Measurements from ENCODE around the gene SSC4D. TPM values are rescaled to one million over a fixed set of nuclear protein-coding genes. Genes with fewer than 3 reads are reported as not detected.
A peak's percentile ranks its signal among the peaks of the same experiment; 100 is the strongest.

SSC4D gene
- total RNA-seq, 1 experiment from 2014 or later = 14.8 TPM

GRCh38 chr7:76428868-76429805, 19.6 kb upstream of the SSC4D start:
- H3K4me1 ChIP-seq (ENCODE audit: insufficient read depth, low read length) = no peaks in the 10 kb centered on the region; the same call in 1 of the 2 replicates
- no peak overlapping the region for H4K8ac ChIP-seq (replicated peaks; ENCODE audit: insufficient read length, low read depth, low read length)
- H3K9me3 Mint-ChIP-seq = no peaks in the 10 kb centered on the region
- no peak overlapping the region for H3K23ac ChIP-seq (ENCODE audit: insufficient read length, low read depth, low read length)
- peak; percentile 41 for DNase-seq
- H3K23me2 ChIP-seq (ENCODE audit: insufficient read length, low read depth, low read length, poor library complexity, severe bottlenecking) = no peaks in the 10 kb centered on the region
- H3K9me3 ChIP-seq (ENCODE audit: control insufficient read depth, low read depth, low read length) = no peaks in the 10 kb centered on the region
- H4K91ac ChIP-seq (ENCODE audit: insufficient read length, low read depth, low read length) = no peak overlapping the region
- no peak overlapping the region for H2BK12ac ChIP-seq (ENCODE audit: insufficient read length, low read depth, low read length)
- H3K79me1 ChIP-seq (ENCODE audit: insufficient read depth, low read depth, low read length, poor library complexity, severe bottlenecking) = no peaks in the 10 kb centered on the region
- H3K14ac ChIP-seq (ENCODE audit: insufficient read depth, low read length) = no peak overlapping the region
- H3K4me2 ChIP-seq (ENCODE audit: insufficient read depth, insufficient read length, low read length) = no peak overlapping the region
- H4K5ac ChIP-seq (ENCODE audit: insufficient read length, low read depth, low read length) = no peak overlapping the region
- no peak overlapping the region for H2BK20ac ChIP-seq (ENCODE audit: low read depth, low read length, poor library complexity, severe bottlenecking)
- no peaks in the 10 kb centered on the region; a peak in 1 of 7 replicates for H3K36me3 Mint-ChIP-seq (ENCODE audit: insufficient read depth in 1 of 3, low read depth in 3 of 3)
- H3K27me3 ChIP-seq (ENCODE audit: insufficient read depth, low read length) = no peaks in the 10 kb centered on the region
- no peaks in the 10 kb centered on the region for H4K20me1 ChIP-seq (ENCODE audit: control insufficient read depth, insufficient read depth, insufficient read length)
- H2AK5ac ChIP-seq (ENCODE audit: insufficient read length, low read length) = no peak overlapping the region
- no peak overlapping the region for H2BK120ac ChIP-seq (ENCODE audit: low read depth, low read length, poor library complexity, severe bottlenecking)
- H3K4ac ChIP-seq (ENCODE audit: low read depth, low read length) = no peak overlapping the region
- H3K27me3 Mint-ChIP-seq (ENCODE audit: low read depth) = no peaks in the 10 kb centered on the region; the same call in 1 of the 2 replicates
- H2BK15ac ChIP-seq (ENCODE audit: low read depth, low read length) = no peak overlapping the region
- H3K4me1 Mint-ChIP-seq = peaks cover 9 to 14% of the 10 kb centered on the region in 2 experiments
- no CpG with 5 or more reads among the region's 18 CpGs for WGBS (ENCODE audit: extremely low coverage, insufficient read length, low lambda C conversion rate)
- H3K9ac ChIP-seq (ENCODE audit: extremely low read depth, insufficient read length, low read length) = no peak overlapping the region
- H3K56ac ChIP-seq (ENCODE audit: insufficient read length, low read depth, low read length) = no peak overlapping the region
- no peak for TF ChIP-seq CTCF (conservative IDR thresholded peaks at IDR 0.05)
- H3K27ac Mint-ChIP-seq = peak overlapping the region; percentile 17 to 44 (median 33); a peak in 3 of 7 replicates
- H2AFZ ChIP-seq (ENCODE audit: low read length) = no peak overlapping the region
- H3K18ac ChIP-seq (ENCODE audit: insufficient read length, low read depth, low read length) = no peak overlapping the region
- H3K79me2 ChIP-seq (ENCODE audit: insufficient read depth, low read length) = no peaks in the 10 kb centered on the region
- 0 out of 5 replicates have a peak overlapping the region, but pooled peaks of 1 of the 2 experiments have one; percentile 19 for H3K4me3 Mint-ChIP-seq
- no peak overlapping the region for H2BK5ac ChIP-seq (ENCODE audit: insufficient read length, low read length)
- H3T11ph ChIP-seq (ENCODE audit: low read length) = no peak overlapping the region
- no peak overlapping the region for H3K27ac ChIP-seq (ENCODE audit: insufficient read length, low read depth, low read length)

Data from H9 (cell line).